ENCODE results near the gene IL3RA. TPM values are rescaled to one million over a fixed set of nuclear protein-coding genes. Genes with fewer than 3 reads are reported as not detected.
A peak's percentile ranks its signal among the peaks of the same experiment; 100 is the strongest.
"Not testable (repeated sequence)": the region's sequence is repeated elsewhere in the genome, so short reads cannot be mapped to it uniquely, and the experiment has no call there.

Gene IL3RA
- total RNA-seq, 1 donor from 2014 or later: 64.7 TPM

GRCh38 chrX:1332433-1332832, 4.2 kb upstream of the IL3RA start:
- not testable (repeated sequence) for DNase-seq

- DNase-seq: no peak
Measured at GRCh38 chrX:1334854-1335253, 1.7 kb upstream of the IL3RA start.

GRCh38 chrX:1336948-1337779, 579 bp downstream of the IL3RA start:
- peak; percentile 44 for DNase-seq

- DNase-seq: no peak
Measured at GRCh38 chrX:1341545-1342184, 5.1 kb downstream of the IL3RA start.

GRCh38 chrX:1349606-1350005, 13.0 kb downstream of the IL3RA start:
- not testable (repeated sequence) for DNase-seq

GRCh38 chrX:1351981-1352714, 15.6 kb downstream of the IL3RA start:
- no peak for DNase-seq

- no peak for DNase-seq
Measured at GRCh38 chrX:1354036-1355019, 17.7 kb downstream of the IL3RA start.

- DNase-seq: peak; percentile 21
Measured at GRCh38 chrX:1355131-1356046, 18.8 kb downstream of the IL3RA start.

- no peak for DNase-seq
Measured at GRCh38 chrX:1357993-1358392, 21.4 kb downstream of the IL3RA start.

GRCh38 chrX:1358793-1359476, 22.4 kb downstream of the IL3RA start:
- no peak for DNase-seq

GRCh38 chrX:1359477-1359873, 22.9 kb downstream of the IL3RA start:
- DNase-seq: no peak

- no peak for DNase-seq
Measured at GRCh38 chrX:1360171-1360570, 23.6 kb downstream of the IL3RA start.

- no peak for DNase-seq
Measured at GRCh38 chrX:1361275-1361674, 24.7 kb downstream of the IL3RA start.

GRCh38 chrX:1361910-1362309, 25.3 kb downstream of the IL3RA start:
- no peak for DNase-seq

- not testable (repeated sequence) for DNase-seq
Measured at GRCh38 chrX:1366363-1366762, 29.8 kb downstream of the IL3RA start.

- DNase-seq: no peak
Measured at GRCh38 chrX:1368385-1368698, 31.8 kb downstream of the IL3RA start.

GRCh38 chrX:1378306-1378759, 41.7 kb downstream of the IL3RA start:
- DNase-seq: no peak

- DNase-seq: no peak
Measured at GRCh38 chrX:1380672-1381233, 44.2 kb downstream of the IL3RA start.

GRCh38 chrX:1384658-1385252, 48.2 kb downstream of the IL3RA start:
- DNase-seq: no peak
